NT2/D1 (cell line): ENCODE data around the gene CACNA1A.

Experiments used
- DNase-seq: peaks from one replicate; pipeline ENCODE4 v3.0.0-alpha.2; 2011; ENCODE audit warnings: low read depth, low spot score
- H3K27me3 ChIP-seq: 2 replicates; pipeline ENCODE4 v1.6.0; 2011; ENCODE audit warnings: mild to moderate bottlenecking; ENCODE audit not compliant: insufficient read length, insufficient read depth
- H3K36me3 ChIP-seq: 2 replicates; pipeline ENCODE4 v1.6.1; 2011; ENCODE audit warnings: mild to moderate bottlenecking, low read length, mixed read lengths; ENCODE audit not compliant: insufficient read depth, insufficient read length
- H3K4me1 ChIP-seq: 2 replicates; pipeline ENCODE4 v1.5.1; 2011; ENCODE audit not compliant: insufficient read depth, insufficient read length
- H3K4me3 ChIP-seq: 2 replicates; pipeline ENCODE4 v1.5.1; 2011; ENCODE audit warnings: low read depth; ENCODE audit not compliant: insufficient read length
- H3K9ac ChIP-seq: 2 replicates; pipeline ENCODE4 v1.6.0; 2011; ENCODE audit warnings: low read depth; ENCODE audit not compliant: insufficient read length
- H3K9me3 ChIP-seq: 2 replicates; pipeline ENCODE4 v1.5.1; 2011; ENCODE audit warnings: mild to moderate bottlenecking, low read length; ENCODE audit not compliant: insufficient read depth
- SUZ12 ChIP-seq: IDR thresholded peaks from 2 replicates; pipeline ENCODE4 v1.6.1; 2011; ENCODE audit not compliant: insufficient read length, insufficient read depth; ENCODE audit errors: extremely low read depth
- YY1 ChIP-seq: IDR thresholded peaks from 2 replicates; pipeline ENCODE4 v1.6.1; 2011; ENCODE audit not compliant: insufficient read length, insufficient read depth
- ZNF274 ChIP-seq: IDR thresholded peaks from 2 replicates; pipeline ENCODE4 v1.6.1; 2011; ENCODE audit warnings: mild to moderate bottlenecking, low read depth, low read length

The CACNA1A gene

DNA sequence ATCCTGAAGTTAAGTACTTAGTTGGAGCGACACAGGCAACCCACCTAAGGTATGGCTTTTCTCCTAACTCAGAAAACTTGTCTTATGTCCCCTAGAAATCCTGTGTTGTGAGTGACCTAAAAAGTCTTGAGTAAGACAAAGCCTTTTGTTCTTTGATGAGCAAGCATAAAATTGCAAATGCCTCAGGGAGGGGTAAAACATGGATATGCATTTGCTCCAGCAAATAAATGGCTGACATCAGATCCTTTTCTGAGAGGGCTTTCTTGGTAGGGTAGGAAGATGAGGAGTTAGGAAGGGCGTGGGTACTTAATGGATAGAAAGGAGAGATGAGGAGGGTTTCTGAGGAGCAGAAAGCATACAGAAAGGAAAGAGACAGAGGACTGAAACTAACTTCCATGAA is 192.4 kb downstream of the CACNA1A start:
- Histone ChIP-seq H3K9me3 (peaks cover 18% of the 10 kb centered on the region; the same call in 1 of the 2 replicates), H3K27me3 (no peaks in the 10 kb centered on the region), H3K9ac (no peak overlapping the region), H3K4me1 (no peaks in the 10 kb centered on the region), H3K4me3 (no peak overlapping the region), H3K36me3 (no peaks in the 10 kb centered on the region)
- DNase-seq: no peak
- TF ChIP-seq YY1: no peak
- no peak for TF ChIP-seq SUZ12
- no peak for TF ChIP-seq ZNF274

- Histone ChIP-seq H3K4me1 (no peaks in the 10 kb centered on the region), H3K9ac (no peak overlapping the region), H3K36me3 (no peaks in the 10 kb centered on the region), H3K9me3 (no peaks in the 10 kb centered on the region; the same call in 1 of the 2 replicates), H3K27me3 (no peaks in the 10 kb centered on the region), H3K4me3 (no peak overlapping the region)
- TF ChIP-seq ZNF274: no peak
- TF ChIP-seq SUZ12: no peak
- TF ChIP-seq YY1: no peak
- DNase-seq: no peak
These were observed 196.4 kb downstream of the CACNA1A start for GRCh38 chr19:13309864-13310263.

DNA sequence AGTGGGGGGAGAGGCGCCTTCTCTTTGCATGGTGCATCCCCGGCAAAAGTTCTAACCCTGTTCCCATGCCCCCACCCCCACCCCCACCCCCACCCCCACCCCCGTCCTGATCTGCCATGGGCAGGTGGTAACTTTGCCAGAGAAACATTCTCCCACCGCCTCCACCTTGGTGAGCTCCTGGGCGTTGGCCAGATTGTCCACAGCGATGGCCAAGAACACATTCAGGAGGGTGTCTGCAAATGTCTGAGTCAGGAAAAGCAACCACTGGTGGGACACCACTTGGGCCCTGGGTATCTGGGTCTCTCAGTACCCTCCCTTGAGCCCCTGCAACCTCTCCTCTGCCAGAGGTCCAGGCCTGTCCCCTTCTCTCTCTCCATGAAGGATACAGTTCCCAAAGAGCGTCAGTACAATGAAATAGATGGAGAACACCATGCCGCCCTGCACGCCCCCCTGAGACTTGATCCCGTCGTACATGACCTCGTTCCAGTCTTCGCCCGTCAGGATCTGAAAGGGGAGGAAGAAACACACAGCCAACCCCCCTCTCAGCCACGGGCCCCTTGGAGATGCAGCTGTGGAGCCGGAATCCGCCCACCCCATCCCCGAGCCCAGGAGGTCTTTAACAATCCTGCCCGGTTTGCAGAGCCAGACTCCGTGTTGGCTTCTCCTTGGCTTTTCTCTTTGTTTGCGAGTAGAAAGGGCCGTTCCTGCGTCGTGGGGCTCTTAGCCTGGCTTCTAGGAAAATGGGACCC is 202.7 kb downstream of the CACNA1A start:
- Histone ChIP-seq H3K36me3 (no peaks in the 10 kb centered on the region), H3K4me1 (peaks cover 16% of the 10 kb centered on the region), H3K9me3 (no peaks in the 10 kb centered on the region), H3K4me3 (no peak overlapping the region), H3K27me3 (no peaks in the 10 kb centered on the region), H3K9ac (no peak overlapping the region)
- no peak for DNase-seq
- no peak for TF ChIP-seq SUZ12
- TF ChIP-seq YY1: no peak
- no peak for TF ChIP-seq ZNF274

DNA sequence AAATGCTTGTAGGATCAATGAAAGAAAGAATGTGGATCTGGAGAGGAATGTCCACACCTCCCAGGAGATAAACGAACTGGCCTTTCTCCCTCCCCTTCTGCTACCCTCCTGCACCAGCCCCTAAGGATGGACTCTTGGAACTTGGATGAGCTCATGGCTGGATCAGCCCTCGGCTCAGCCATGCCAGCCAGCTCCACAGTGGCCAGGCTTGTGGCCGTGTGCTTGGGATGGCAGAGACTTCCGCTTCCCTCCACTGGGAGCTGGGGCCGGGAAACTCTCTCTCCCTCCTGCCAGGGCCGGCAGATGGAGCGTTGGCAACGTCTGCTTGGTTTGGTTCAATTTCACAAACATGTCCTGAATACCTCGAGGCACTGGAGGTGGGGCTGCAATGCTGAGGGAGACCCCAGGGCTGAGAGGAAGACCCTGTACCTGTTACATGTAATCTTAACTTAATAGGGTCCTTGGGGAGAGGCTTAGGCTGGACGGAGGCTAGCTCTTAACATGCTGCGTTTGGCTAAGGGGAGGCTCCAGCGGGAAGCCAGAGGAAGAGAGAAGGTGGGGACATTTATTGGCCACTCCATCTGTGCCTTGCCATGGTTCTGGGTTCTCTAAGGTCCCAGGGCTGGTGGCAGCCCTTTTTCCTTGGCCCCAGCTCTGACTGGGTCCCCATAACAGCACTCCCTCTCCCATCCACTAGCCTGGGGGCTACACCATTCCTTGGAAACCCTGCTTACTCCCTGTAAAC is 203.6 kb downstream of the CACNA1A start:
- H3K4me1 ChIP-seq: peaks cover 16% of the 10 kb centered on the region
- DNase-seq: no peak
- no peaks in the 10 kb centered on the region for H3K27me3 ChIP-seq
- no peaks in the 10 kb centered on the region for H3K36me3 ChIP-seq
- TF ChIP-seq SUZ12 (no peak), ZNF274 (no peak), YY1 (no peak)
- H3K4me3 ChIP-seq: no peak overlapping the region
- H3K9ac ChIP-seq: no peak overlapping the region
- no peaks in the 10 kb centered on the region for H3K9me3 ChIP-seq

GRCh38 chr19:13301627-13302334 is 204.5 kb downstream of the CACNA1A start:
- Histone ChIP-seq H3K36me3 (no peaks in the 10 kb centered on the region), H3K9me3 (no peaks in the 10 kb centered on the region), H3K4me1 (peaks cover 16% of the 10 kb centered on the region), H3K27me3 (no peaks in the 10 kb centered on the region), H3K9ac (no peak overlapping the region), H3K4me3 (no peak overlapping the region)
- no peak for DNase-seq
- no peak for TF ChIP-seq SUZ12
- TF ChIP-seq ZNF274: no peak
- TF ChIP-seq YY1: no peak

DNA sequence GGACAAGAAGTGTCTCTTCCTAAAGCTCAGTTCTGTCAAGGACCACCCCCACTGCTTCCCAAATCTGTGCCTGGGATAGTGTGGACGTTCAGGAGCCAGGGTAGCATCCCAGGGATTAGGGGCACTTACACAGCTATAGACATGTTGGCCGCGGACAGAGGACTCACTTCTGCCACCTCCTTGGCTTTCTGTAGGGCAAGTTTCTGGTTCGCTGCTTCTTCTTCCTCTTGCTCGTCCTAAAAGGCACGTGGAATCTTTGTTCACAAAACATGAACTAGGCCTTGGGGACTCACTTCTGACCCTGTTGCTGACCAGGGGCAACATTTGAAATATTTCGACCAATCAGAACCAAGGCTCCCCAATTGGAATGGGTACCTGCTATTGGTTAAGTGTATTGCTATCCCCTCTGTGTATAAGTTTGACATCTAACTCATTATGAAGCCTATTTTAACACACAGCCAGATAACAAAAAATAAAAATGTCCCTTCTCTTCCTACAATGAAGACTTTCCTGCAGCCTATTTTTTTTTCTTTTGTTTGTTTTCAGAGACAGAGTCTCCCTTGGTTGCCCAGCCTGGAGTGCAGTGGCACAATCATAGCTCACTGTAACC is 205.8 kb downstream of the CACNA1A start:
- Histone ChIP-seq H3K4me1 (peaks cover 16% of the 10 kb centered on the region), H3K9me3 (no peaks in the 10 kb centered on the region), H3K27me3 (no peaks in the 10 kb centered on the region), H3K4me3 (no peak overlapping the region), H3K9ac (no peak overlapping the region), H3K36me3 (no peaks in the 10 kb centered on the region)
- TF ChIP-seq SUZ12: no peak
- no peak for TF ChIP-seq ZNF274
- no peak for TF ChIP-seq YY1
- DNase-seq: no peak

DNA sequence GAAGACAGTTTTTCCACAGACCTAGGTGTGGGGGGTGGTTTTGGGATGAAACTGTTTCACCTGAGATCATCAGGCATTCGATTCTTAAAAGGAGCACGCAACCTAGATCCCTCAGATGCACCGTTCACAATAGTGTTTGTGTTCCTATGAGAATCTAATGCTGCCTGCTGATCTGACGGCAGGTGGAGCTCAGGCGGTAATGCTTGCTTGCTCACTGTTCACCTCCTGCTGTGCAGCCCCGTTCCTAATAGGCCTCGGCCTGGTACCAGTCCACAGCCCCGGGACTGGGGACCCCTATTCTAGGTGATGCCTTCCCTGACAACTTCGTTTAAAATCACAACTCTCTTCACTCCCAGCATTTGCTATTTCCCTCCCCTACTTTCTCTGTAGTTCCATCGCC is 206.4 kb downstream of the CACNA1A start:
- DNase-seq: no peak
- H3K9me3 ChIP-seq: no peaks in the 10 kb centered on the region
- H3K27me3 ChIP-seq: no peaks in the 10 kb centered on the region
- no peak overlapping the region for H3K4me3 ChIP-seq
- no peak overlapping the region for H3K9ac ChIP-seq
- peaks cover 16% of the 10 kb centered on the region for H3K4me1 ChIP-seq
- no peaks in the 10 kb centered on the region for H3K36me3 ChIP-seq
- no peak for TF ChIP-seq SUZ12
- TF ChIP-seq ZNF274: no peak
- TF ChIP-seq YY1: no peak
